Pancreas (tissue), 10 donors: Measurements from ENCODE around the gene ANAPC5. TPM values are rescaled to one million over a fixed set of nuclear protein-coding genes. Genes with fewer than 3 reads are reported as not detected.

Experiments used
- ATAC-seq, 4 donors: fragments of 200-7000 bp; cut with Tn5 transposase; one replicate each; pipeline versions ENCODE4 v1.8.0 to v1.9.1; 2020; ENCODE audit warnings: mild to moderate bottlenecking in 4 of 4, moderate library complexity in 4 of 4
- DNase-seq, 6 donors: peaks; one replicate each; pipeline ENCODE4 v3.0.0-alpha.2; 2020
- FAIRE-seq: peaks from 2 replicates; lab custom pipeline; 2012; peaks lifted over from hg19 to GRCh38; lab: Jason Lieb, UNC
- H3K27ac ChIP-seq, 4 donors: fragments of 200-600 bp; sonication (generic); 1 replicate in 3 of 4; 2 replicates in 1 of 4; pipeline versions ENCODE4 v1.5.0 to v1.8.0; 2020
- H3K27me3 ChIP-seq, 4 donors: fragments of 200-600 bp; one replicate each; pipeline ENCODE4 v1.8.0; 2021
- H3K36me3 ChIP-seq, 3 donors: fragments of 200-600 bp; sonication (generic) in 1 of 3; one replicate each; pipeline versions ENCODE4 v1.5.0 to v1.8.0; 2020 to 2021
- H3K4me1 ChIP-seq, 3 donors: fragments of 200-600 bp; one replicate each; pipeline ENCODE4 v1.8.0; 2021
- H3K4me3 ChIP-seq, 4 donors: fragments of 200-600 bp; sonication (generic) in 2 of 4; one replicate each; pipeline versions ENCODE4 v1.5.0 to v1.8.0; 2020 to 2021
- H3K9me3 ChIP-seq, 4 donors: fragments of 200-600 bp; one replicate each; pipeline ENCODE4 v1.8.0; 2021
- CTCF ChIP-seq, 4 donors: fragments of 200-600 bp; sonication (generic) in 3 of 4; IDR thresholded peaks; one replicate each; pipeline versions ENCODE4 v1.5.0 to v1.8.0; 2021; ENCODE audit warnings: antibody characterized with exemption in 4 of 4
- WGBS, 2 donors: extraction: QIAGEN DNeasy Blood & Tissue Kit; methylation state at CpG; one replicate each; pipeline ENCODE4 v1.1.7; 2013; 5-methylcytosine and 5-hydroxymethylcytosine counted together
- intact Hi-C, 3 donors: fragments of 100-400 bp; cut with DNase I; formaldehyde crosslinking; loops; one replicate each; pipeline versions ENCODE4 v1.11.1 to v1.14.2; 2022
- polyA plus RNA-seq, 2 donors: library from polyadenylated mRNA; stranded (reverse); fragments of 200-250 nt; gene quantifications; one replicate each; pipeline ENCODE4 v1.2.3, GENCODE V29; 2013
- total RNA-seq, 6 donors: library from RNA; stranded (reverse); fragmentation: NEBNext Ultra II Directional in 4 of 6; extraction: Animal tissue kit (Norgen Biotek cat#: 25700) in 4 of 6; gene quantifications; one replicate each; pipeline versions ENCODE4 v1.2.1 to v1.2.4, GENCODE V29; 2021 to 2023
- donor health status: healthy with polysubstance abuse.
- donor health status: DM: no; HTN: no; CAD: no; lungs with moderate emphysema.
- donor health status: DM: no; HTN: no; CAD: no.
- donor health status: control.
- donor health status: control.
- donor health status: Bipolar disorder and iron deficiency.
- donor health status: DM: yes; HTN: yes; CAD: no.
- donor health status: DM: no; HTN: no; CAD: no.
- donor health status: DM: no; HTN: no; CAD: no.
- donor health status: DM: yes; HTN: yes; CAD: no.

ANAPC5 gene
- total and polyA plus RNA-seq, 8 donors, result 58.0 to 183 (median 75.4) TPM

- H3K4me3 ChIP-seq, result no peak overlapping the region
- no peak overlapping the region for H3K27ac ChIP-seq
- H3K36me3 ChIP-seq, result no peaks in the 10 kb centered on the region
- no peaks in the 10 kb centered on the region for H3K4me1 ChIP-seq
- DNase-seq (no peak), ATAC-seq (peak in 2 of 4 donors; percentile 48 to 66), FAIRE-seq (no peak)
- H3K27me3 ChIP-seq, result no peaks in the 10 kb centered on the region
- 30 to 32% methylated on average over 3 of the region's 3 CpGs for WGBS, 2 donors
- no peak for TF ChIP-seq CTCF (IDR thresholded peaks at IDR 0.05)
- intact Hi-C loops, result no loop called here
- H3K9me3 ChIP-seq, result no peaks in the 10 kb centered on the region
Observed at GRCh38 chr12:121358073-121358472, 5.9 kb upstream of the ANAPC5 start.

GRCh38 chr12:121357331-121357730, 5.1 kb upstream of the ANAPC5 start:
- H3K4me1 ChIP-seq, result no peaks in the 10 kb centered on the region
- no peaks in the 10 kb centered on the region for H3K27me3 ChIP-seq
- no peak overlapping the region for H3K4me3 ChIP-seq
- H3K36me3 ChIP-seq, result no peaks in the 10 kb centered on the region
- FAIRE-seq, result no peak
- no peak overlapping the region for H3K27ac ChIP-seq
- 66 to 72% methylated on average over 4 of the region's 4 CpGs for WGBS, 2 donors
- DNase-seq, result no peak
- ATAC-seq, result no peak
- intact Hi-C loops, result no loop called here
- TF ChIP-seq CTCF (IDR thresholded peaks at IDR 0.05), result no peak
- no peaks in the 10 kb centered on the region for H3K9me3 ChIP-seq

- Histone ChIP-seq H3K4me1 (no peaks in the 10 kb centered on the region), H3K27me3 (no peaks in the 10 kb centered on the region), H3K4me3 (no peak overlapping the region), H3K36me3 (no peaks in the 10 kb centered on the region), H3K9me3 (no peaks in the 10 kb centered on the region), H3K27ac (no peak overlapping the region)
- FAIRE-seq (no peak), DNase-seq (no peak), ATAC-seq (no peak)
- intact Hi-C loops, result no loop called here
- no peak for TF ChIP-seq CTCF (IDR thresholded peaks at IDR 0.05)
- WGBS, 2 donors, result 68 to 81% methylated on average over 3 of the region's 3 CpGs
Observed at GRCh38 chr12:121356657-121357056, 4.4 kb upstream of the ANAPC5 start.

GRCh38 chr12:121355818-121356217, 3.6 kb upstream of the ANAPC5 start:
- 84% methylated on average over 6 of the region's 6 CpGs for WGBS, 2 donors
- no peak for TF ChIP-seq CTCF (IDR thresholded peaks at IDR 0.05)
- no peaks in the 10 kb centered on the region for H3K27me3 ChIP-seq

GRCh38 chr12:121352682-121353018, 439 bp upstream of the ANAPC5 start:
- FAIRE-seq (no peak), ATAC-seq (peak; percentile 22 to 57 (median 42)), DNase-seq (peak in 1 of 6 donors; percentile 61)
- WGBS, 2 donors, result 0% methylated on average over 12 of the region's 12 CpGs
- no peaks in the 10 kb centered on the region for H3K27me3 ChIP-seq
- H3K4me3 ChIP-seq, result peak overlapping the region in 2 of 4 donors; percentile 77 to 78
- H3K9me3 ChIP-seq, result no peaks in the 10 kb centered on the region
- TF ChIP-seq CTCF (IDR thresholded peaks at IDR 0.05), result no peak
- H3K4me1 ChIP-seq, result peaks cover 0 to 8% (median 0%) of the 10 kb centered on the region in 3 donors
- no peaks in the 10 kb centered on the region for H3K36me3 ChIP-seq
- peak overlapping the region in 1 of 4 donors; percentile 30 for H3K27ac ChIP-seq
- intact Hi-C loops, result no loop called here

More at GRCh38 chr12:121355818-121356217, 3.6 kb upstream of the ANAPC5 start:
- Histone ChIP-seq H3K4me1 (peaks cover 0 to 5% (median 0%) of the 10 kb centered on the region in 3 donors), H3K9me3 (no peaks in the 10 kb centered on the region), H3K27ac (no peak overlapping the region), H3K36me3 (no peaks in the 10 kb centered on the region), H3K4me3 (no peak overlapping the region)
- FAIRE-seq (no peak), DNase-seq (no peak), ATAC-seq (no peak)
- intact Hi-C loops, result no loop called here
